NCI-H2171 (cell line): ENCODE measurements around the gene DUS1L.

Experiments used
- DNase-seq: peaks from one replicate; lab custom pipeline; 2025; lab: John Stamatoyannopoulos, UW

DUS1L gene

GRCh38 chr17:82087961-82088837, 22.6 kb upstream of the DUS1L start:
- DNase-seq: no peak

DNA sequence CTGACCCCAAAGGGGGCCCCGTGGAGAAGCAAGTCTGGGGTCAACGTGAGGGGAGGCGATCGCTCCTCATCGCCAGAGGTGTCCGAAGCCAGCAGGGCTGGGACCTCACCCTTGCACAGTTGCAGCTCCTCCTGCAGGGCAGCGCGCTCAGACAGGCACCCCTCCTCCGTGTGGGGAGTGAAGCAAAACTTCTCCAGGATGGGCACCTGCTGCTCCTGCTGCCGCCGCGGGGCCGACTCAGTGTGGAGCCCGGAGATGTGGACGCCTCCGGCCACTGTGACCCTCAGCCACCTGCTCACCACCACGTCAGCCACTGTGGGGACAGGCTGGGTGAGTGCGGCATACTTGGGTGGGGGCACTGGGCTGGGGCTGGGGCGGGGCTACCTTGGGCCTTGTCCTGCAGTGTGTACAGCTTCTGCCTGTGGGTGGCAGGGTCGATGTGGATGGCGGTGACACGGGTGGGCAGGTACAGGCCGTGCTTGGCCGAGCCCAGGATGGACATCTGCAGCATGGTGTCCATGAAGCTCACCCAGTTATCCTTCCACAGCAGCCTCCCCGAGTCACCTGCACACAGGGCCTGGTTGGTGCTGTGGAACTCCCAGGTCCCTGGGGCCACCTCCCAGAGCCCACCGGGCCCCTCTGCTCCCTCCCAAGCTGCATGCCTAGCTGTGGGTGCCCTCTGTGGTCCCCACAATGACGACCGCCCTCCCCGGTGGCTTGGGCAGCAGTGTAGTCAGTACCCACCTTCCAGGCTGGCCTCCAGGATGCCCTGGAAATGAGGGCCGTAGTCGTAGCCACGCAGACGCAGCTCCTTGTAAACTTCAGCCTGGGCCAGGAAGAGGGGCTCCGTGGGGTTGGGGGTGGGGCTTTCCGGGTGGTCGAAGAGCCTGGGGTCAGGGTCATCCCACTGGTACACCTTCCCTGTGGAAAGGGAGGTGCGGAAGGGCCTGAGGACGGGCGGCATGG, 21.6 kb upstream of the DUS1L start:
- no peak for DNase-seq

GRCh38 chr17:82085931-82086764, 20.5 kb upstream of the DUS1L start:
- DNase-seq: no peak

DNA sequence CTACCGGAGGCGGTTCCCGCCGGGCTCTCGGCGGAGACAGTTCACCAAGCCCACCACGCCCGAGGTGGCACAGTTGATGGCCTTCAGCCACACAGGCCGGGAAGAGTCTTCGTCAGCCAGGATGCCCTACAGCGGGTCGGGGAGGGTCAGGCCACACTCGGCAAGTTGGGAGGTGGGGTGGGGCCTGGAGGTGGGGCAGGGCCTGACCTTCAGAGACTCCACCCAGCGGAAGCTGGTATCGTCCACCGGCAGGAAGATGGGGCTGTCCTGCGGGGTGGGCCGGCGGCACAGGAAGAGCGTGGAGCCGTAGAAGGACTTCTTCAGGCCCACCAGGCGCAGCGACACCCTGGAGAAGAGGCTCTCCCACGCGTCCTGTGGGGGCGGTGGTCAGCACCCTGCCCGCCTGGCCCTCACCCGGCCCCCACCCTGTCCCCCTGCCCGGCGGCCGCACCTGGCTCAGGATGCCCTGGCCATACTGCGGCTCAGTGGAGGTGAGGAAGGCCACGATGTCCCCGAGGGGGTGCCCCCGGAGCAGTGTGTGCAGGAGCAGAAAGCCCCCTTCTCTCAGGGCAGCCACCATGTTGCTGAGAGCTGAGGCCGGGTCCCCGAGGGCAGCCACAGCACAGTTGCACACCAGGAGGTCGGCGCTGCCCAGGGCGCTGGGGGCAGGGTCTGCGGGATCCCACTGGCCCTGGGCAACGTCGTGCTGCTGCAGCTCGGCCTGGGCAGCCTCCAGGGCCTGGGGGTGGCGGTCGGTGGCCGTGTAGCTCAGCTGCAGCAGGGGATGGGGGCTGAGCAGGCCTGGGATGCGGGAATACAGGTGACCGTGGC, 19.6 kb upstream of the DUS1L start:
- DNase-seq: no peak

- DNase-seq: no peak
Measured at GRCh38 chr17:82084373-82085030, 18.9 kb upstream of the DUS1L start.

- no peak for DNase-seq
Measured at GRCh38 chr17:82083533-82084359, 18.1 kb upstream of the DUS1L start.

GRCh38 chr17:82083009-82083408, 17.4 kb upstream of the DUS1L start:
- DNase-seq: no peak

GRCh38 chr17:82082456-82082855, 16.9 kb upstream of the DUS1L start:
- DNase-seq: no peak

DNA sequence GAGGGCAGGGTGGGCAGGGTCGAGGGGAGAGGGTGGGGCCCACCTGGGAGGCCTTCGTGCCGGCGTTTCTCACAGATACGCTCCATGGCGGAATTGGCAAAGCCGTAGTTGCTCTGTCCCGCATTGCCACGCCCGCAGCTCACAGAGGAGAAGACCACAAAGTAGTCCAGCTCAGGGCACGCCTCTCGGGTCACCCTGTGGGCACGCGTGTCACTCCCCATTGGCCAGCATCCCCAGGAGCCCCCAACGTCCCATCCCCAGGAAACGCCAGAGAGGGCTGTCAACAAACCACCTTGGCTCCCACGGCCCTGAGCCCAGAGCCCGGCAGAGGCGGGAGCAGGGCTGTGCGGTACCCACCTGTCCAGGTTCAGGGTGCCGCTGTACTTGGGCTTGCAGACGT, 16.4 kb upstream of the DUS1L start:
- no peak for DNase-seq

GRCh38 chr17:82081546-82081945, 15.9 kb upstream of the DUS1L start:
- DNase-seq: no peak

- no peak for DNase-seq
Measured at GRCh38 chr17:82080789-82081464, 15.3 kb upstream of the DUS1L start.

DNA sequence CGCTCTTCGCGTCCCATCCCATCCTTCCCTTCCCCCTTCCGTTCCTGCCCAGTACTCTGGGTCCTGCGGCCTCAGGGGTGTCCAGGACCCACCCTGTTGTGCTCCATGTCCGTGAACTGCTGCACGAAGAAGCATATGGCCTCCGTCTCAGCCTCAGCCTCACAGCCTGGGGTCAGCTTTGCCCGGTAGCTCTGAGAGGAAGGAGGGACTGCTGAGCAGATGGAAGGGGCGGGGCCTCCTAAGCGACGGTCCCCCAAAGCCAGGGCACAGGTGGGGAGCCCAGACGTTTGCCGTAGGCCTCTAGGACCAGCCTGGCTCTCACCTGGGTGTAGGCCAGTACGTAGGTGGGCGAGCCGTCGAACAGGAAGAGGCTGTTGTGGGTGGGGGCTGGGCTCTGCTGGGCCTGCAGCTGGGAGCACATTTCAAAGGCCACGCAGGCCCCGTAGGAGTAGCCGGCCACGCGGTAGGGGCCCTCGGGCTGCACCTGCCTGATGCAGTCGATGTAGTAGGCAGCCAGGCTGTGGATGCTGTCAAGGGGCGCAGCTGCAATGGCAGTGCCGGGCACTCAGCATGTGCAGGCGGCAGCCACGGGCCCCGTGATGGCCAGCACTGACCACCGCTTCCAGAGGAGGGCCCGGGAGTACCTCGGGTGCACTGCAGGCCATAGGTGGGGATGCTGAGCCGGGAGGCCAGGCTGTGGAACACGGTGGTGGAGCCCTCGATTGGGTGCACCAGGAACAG, 14.6 kb upstream of the DUS1L start:
- no peak for DNase-seq

DNA sequence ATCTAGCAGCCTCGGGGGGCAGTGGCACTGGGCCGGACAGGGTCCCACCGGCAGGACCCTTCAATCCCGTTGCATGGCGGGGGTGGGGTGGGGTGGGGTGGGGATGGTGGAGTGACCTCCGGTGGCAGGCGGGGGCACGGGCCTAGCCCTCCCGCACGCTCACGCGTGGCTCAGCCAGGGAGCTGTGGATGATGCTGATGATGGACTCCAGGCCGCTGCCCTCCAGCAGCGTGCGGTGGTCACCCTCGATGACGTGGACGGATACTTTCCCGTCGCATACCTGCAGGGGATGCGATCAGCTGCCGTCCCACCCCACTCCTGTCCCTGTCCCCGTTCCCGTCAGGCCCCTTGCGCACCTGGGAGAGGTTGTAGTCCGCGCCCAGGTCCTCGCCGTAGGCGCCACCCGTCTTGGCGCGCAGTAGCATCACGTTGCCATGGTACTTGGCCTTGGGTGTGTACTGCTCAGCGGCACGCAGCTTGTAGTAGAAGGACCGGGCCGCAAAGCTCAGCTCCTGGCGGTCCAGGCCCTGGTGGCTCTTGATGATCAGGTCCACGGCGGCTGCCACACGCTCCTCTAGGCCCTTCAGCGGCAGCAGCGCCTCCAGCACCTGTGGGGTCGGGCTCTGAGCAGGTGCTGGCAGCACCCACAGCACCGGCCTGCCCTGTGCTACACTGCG, 13.5 kb upstream of the DUS1L start:
- no peak for DNase-seq

DNA sequence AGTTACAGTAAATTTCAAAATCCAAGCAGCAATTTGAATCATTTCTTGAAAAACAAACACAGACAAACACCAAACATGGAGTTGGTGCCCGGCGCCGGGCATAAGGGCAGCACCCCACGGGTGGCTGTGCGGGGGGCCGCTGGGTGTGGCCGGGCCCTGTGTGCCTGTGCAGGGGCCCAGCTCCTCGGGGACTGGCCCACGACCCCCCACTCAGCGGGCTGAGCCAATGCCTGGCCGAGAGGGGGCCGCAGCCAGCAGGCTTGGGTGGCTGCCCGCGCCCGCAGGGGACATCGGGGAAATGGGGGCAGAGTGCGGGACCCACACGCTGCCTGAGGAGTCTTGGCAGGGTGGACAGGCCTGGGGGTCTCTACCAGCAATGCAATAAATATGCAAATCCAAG, 12.8 kb upstream of the DUS1L start:
- DNase-seq: no peak

- no peak for DNase-seq
Measured at GRCh38 chr17:82077617-82078358, 12.2 kb upstream of the DUS1L start.

- DNase-seq: no peak
Measured at GRCh38 chr17:82076785-82077591, 11.4 kb upstream of the DUS1L start.
